Measurements from ENCODE around the gene PACS1.

Gene PACS1

DNA sequence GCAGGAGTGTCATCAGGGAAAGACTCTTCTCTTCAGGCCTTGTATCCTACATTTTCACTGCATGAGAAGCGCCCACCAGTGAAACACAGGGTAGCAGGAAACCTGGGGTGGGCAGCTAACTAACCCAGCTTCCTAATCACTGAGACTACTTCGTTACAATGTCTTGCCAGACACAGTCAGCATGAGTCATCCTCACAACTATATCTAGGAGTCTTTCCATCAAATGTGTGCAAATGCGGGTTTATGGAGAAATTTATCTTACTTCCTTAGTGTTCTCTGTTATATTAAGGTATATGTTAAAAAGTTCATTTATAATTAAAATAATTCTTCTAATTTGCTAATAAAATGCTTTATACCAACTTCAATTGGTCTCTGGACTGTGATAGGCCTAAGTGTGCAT, 118.5 kb downstream of the PACS1 start:
- DNase-seq (ENCODE audit: low spot score), result no peak
- TF ChIP-seq CTCF (IDR thresholded peaks at IDR 0.05; ENCODE audit: borderline replicate concordance, control extremely low read depth, extremely low read depth, insufficient read depth, missing control alignments), result no peak
- in situ Hi-C loops (cut with MboI; ENCODE audit: low sequenced_read_pairs, unreplicated experiment), result no loop called here

GRCh38 chr11:66189031-66189745, 119.1 kb downstream of the PACS1 start:
- TF ChIP-seq CTCF (IDR thresholded peaks at IDR 0.05; ENCODE audit: borderline replicate concordance, control extremely low read depth, extremely low read depth, insufficient read depth, missing control alignments), result no peak

DNA sequence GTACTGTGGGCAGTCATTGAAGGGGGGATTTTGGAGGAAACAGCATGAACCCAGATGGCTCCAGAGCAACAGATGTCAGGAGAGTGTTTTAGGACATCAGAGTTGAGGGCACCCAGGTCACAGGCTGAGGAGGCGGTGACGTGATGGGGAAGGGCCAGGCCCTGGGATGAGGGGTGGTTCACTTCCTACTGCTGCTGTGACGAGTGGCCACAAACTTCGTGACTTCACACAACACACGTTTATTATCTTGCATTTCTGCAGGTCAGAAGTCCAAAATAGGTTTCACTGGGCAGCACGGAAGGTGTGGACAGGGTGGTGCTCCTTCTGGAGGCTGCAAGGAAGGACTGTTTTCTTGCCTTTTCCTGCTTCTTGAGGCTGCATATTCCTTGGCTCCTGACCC, 120.7 kb downstream of the PACS1 start:
- DNase-seq (ENCODE audit: low spot score), result no peak
- in situ Hi-C loops (cut with MboI; ENCODE audit: low sequenced_read_pairs, unreplicated experiment), result no loop called here
- no peak for TF ChIP-seq CTCF (IDR thresholded peaks at IDR 0.05; ENCODE audit: borderline replicate concordance, control extremely low read depth, extremely low read depth, insufficient read depth, missing control alignments)

More at GRCh38 chr11:66189031-66189745, 119.1 kb downstream of the PACS1 start:
- no peak for DNase-seq (ENCODE audit: low spot score)
- in situ Hi-C loops (cut with MboI; ENCODE audit: low sequenced_read_pairs, unreplicated experiment), result no loop called here

GRCh38 chr11:66192181-66192863, 122.2 kb downstream of the PACS1 start:
- TF ChIP-seq CTCF (IDR thresholded peaks at IDR 0.05; ENCODE audit: borderline replicate concordance, control extremely low read depth, extremely low read depth, insufficient read depth, missing control alignments), result no peak
- in situ Hi-C loops (cut with MboI; ENCODE audit: low sequenced_read_pairs, unreplicated experiment), result no loop called here
- no peak for DNase-seq (ENCODE audit: low spot score)

DNA sequence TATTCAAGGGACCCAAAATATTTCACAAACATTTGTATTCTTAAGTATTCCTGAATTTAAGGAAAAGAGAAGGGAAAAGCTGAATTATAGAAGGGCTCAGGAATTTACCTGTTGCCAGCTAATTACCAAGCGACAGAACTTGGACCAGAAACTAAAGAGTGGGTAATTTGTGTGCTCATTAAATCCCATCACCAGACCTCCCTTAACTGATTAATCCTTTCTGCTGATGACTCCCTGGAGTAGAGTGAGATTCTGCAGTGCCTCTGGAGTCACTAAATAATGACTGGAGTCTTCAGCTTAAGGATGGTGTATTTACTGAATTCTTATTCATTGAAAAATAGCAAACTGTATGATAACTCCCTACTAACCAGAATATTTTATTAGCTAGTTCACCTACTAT, 124.3 kb downstream of the PACS1 start:
- in situ Hi-C loops (cut with MboI; ENCODE audit: low sequenced_read_pairs, unreplicated experiment), result no loop called here
- no peak for DNase-seq (ENCODE audit: low spot score)
- no peak for TF ChIP-seq CTCF (IDR thresholded peaks at IDR 0.05; ENCODE audit: borderline replicate concordance, control extremely low read depth, extremely low read depth, insufficient read depth, missing control alignments)

GRCh38 chr11:66195867-66196266, 125.8 kb downstream of the PACS1 start:
- in situ Hi-C loops (cut with MboI; ENCODE audit: low sequenced_read_pairs, unreplicated experiment), result no loop called here
- DNase-seq (ENCODE audit: low spot score), result no peak
- no peak for TF ChIP-seq CTCF (IDR thresholded peaks at IDR 0.05; ENCODE audit: borderline replicate concordance, control extremely low read depth, extremely low read depth, insufficient read depth, missing control alignments)

Data from GM13976 (cell line).